ENCODE data around the gene ALG1L2. TPM values are rescaled to one million over a fixed set of nuclear protein-coding genes. Genes with fewer than 3 reads are reported as not detected.
"Not testable (repeated sequence)": the region's sequence is repeated elsewhere in the genome, so short reads cannot be mapped to it uniquely, and the experiment has no call there.

ALG1L2 gene
- total RNA-seq, 1 donor from 2014 or later = not detected

DNA sequence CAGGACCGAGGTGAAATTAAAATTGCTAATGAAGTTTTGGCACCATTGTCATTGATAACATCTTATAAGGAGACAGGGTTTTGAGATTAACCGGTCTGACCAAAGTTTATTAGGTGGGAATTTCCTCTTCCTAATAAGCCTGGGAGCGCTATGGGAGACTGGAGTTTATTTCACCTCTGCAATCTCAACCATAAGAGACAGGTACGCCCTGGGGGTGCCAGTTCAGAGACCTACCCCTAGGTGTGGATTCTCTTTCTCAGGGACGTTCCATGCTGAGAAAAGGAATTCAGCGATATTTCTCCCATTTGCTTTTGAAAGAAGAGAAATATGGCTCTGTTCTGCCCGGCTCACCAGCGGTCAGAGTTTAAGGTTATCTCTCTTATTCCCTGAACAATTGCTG, 57.4 kb downstream of the ALG1L2 start:
- DNase-seq; intact Hi-C loops (cut with micrococcal nuclease): not testable (repeated sequence)

DNA sequence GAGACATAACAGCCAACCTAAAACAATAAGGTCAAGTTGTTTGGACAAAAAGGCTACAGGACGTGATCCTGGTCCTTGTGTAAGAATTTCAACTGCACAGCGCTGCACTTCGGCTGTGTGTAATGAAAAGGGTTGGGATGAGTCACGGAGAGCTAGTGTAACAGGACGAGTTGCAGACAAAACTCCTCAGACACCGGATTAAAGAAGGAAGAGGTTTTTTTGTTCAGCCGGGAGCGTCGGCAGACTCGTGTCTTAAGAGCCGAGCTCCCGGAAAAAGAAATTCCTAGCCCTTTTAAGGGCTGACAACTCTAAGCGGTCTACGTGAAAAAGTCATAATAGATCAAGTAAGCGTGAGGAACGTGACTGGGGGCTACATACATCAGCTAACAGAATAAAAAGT, 59.1 kb downstream of the ALG1L2 start:
- H3K4me3 ChIP-seq; H3K27ac ChIP-seq (replicated peaks); DNase-seq; H3K36me3 ChIP-seq; intact Hi-C loops (cut with micrococcal nuclease); H3K27me3 ChIP-seq (ENCODE audit: low read depth); H3K4me1 ChIP-seq; H3K9me3 ChIP-seq (replicated peaks): not testable (repeated sequence)

More for the DNA sequence above, 57.4 kb downstream of the ALG1L2 start:
- not testable (repeated sequence) for H3K4me1 ChIP-seq; H3K36me3 ChIP-seq; H3K27me3 ChIP-seq (ENCODE audit: low read depth); H3K9me3 ChIP-seq (replicated peaks); H3K27ac ChIP-seq (replicated peaks); H3K4me3 ChIP-seq

DNA sequence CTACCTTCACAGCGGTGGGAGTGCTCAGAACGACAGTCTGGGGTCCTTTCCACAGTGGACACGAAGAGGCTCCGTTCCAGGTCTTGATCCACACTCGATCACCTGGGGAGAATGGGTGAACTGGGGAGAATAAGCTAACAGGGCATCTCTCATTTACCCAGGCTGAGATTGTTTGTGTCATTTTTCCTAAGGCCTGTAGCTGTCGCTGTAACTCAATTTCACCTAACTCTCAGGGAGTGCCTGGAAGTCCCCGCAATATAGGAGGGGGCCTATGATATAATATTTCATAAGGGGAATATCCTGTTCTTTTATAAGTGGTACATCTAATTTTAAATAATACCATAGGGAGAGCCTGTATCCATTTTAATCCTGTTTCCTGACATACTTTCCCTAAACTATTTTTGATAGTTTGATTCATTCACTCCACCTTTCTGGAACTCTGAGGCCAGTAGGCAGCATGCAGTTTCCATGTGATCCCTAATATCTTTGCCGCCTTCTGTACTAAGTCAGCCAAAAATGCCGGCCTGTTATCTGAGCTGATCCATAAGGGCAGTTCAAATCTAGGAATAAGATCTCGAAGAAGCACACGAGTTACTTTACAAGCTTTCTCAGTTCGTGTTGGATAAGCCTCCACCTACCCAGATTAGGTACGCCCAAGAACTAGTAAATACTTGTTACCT, 62.2 kb downstream of the ALG1L2 start:
- H3K4me3 ChIP-seq; H3K27ac ChIP-seq (replicated peaks); DNase-seq; H3K36me3 ChIP-seq; H3K4me1 ChIP-seq; intact Hi-C loops (cut with micrococcal nuclease); H3K27me3 ChIP-seq (ENCODE audit: low read depth); H3K9me3 ChIP-seq (replicated peaks): not testable (repeated sequence)
- TF ChIP-seq, protein P1, sequence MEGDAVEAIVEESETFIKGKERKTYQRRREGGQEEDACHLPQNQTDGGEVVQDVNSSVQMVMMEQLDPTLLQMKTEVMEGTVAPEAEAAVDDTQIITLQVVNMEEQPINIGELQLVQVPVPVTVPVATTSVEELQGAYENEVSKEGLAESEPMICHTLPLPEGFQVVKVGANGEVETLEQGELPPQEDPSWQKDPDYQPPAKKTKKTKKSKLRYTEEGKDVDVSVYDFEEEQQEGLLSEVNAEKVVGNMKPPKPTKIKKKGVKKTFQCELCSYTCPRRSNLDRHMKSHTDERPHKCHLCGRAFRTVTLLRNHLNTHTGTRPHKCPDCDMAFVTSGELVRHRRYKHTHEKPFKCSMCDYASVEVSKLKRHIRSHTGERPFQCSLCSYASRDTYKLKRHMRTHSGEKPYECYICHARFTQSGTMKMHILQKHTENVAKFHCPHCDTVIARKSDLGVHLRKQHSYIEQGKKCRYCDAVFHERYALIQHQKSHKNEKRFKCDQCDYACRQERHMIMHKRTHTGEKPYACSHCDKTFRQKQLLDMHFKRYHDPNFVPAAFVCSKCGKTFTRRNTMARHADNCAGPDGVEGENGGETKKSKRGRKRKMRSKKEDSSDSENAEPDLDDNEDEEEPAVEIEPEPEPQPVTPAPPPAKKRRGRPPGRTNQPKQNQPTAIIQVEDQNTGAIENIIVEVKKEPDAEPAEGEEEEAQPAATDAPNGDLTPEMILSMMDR (IDR thresholded peaks at IDR 0.05; ENCODE audit: borderline replicate concordance) = peak; percentile 41

DNA sequence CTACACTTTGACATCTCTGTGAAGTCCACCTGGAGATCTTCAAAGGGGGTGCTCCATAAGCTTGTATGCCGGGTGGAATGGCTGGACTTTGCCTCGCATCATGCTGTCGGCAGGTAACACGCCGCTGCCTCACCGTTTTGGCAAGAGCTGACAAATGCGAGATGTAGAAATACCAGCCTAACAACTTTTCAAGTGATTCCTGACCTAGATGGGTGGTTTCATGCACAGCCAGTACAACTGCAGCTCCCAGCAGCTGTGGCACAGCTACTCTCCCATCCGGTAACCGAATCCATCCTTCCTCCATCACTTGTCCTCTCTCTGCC, 62.7 kb downstream of the ALG1L2 start:
- H3K4me1 ChIP-seq; intact Hi-C loops (cut with micrococcal nuclease): not testable (repeated sequence)

DNA sequence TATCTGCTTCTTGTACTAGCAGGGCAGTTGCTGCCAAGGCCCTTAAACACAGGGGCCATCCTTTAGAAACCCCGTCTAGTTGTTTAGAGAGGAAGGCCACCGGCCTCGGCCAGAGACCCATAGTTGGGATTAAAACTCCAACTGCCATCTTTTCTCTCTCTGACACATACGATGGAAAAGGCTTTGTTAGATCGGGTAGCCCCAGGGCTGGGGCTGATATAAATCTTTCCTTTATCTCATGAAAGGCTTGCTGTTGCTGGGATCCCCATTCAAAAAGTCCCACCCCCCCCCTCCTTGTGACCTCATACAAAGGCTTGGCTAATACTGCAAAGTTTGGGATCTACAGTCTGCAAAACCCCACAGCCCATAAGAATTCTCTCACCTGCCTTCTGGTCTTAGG, 63.8 kb downstream of the ALG1L2 start:
- DNase-seq; H3K27me3 ChIP-seq (ENCODE audit: low read depth); H3K4me3 ChIP-seq; H3K4me1 ChIP-seq; H3K9me3 ChIP-seq (replicated peaks); H3K27ac ChIP-seq (replicated peaks); H3K36me3 ChIP-seq; intact Hi-C loops (cut with micrococcal nuclease): not testable (repeated sequence)

More for the DNA sequence above, 62.7 kb downstream of the ALG1L2 start:
- not testable (repeated sequence) for DNase-seq; H3K36me3 ChIP-seq; H3K27me3 ChIP-seq (ENCODE audit: low read depth); H3K4me3 ChIP-seq; H3K27ac ChIP-seq (replicated peaks); H3K9me3 ChIP-seq (replicated peaks)

DNA sequence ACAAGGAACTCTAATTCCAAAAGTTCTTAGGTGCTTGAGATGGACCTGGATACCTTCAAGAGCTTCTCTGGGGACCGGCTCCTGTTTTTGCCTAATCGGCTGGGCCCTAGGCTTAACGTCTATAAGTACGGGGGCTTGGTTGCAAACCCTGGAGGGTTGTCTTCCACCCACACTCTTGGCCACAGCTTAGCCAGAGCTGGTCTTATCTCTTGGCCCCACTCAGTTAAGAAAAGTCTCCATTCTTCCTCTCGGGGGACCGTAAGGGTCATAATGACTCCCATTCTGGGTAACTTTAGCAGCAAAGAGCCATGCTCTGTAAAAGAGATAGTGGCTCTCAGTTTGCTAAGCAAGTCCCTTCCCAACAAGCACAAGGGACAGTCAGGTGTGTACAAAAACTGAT, 64.8 kb downstream of the ALG1L2 start:
- H3K27ac ChIP-seq (replicated peaks); H3K27me3 ChIP-seq (ENCODE audit: low read depth); H3K9me3 ChIP-seq (replicated peaks); intact Hi-C loops (cut with micrococcal nuclease); DNase-seq; H3K36me3 ChIP-seq; H3K4me1 ChIP-seq; H3K4me3 ChIP-seq: not testable (repeated sequence)

Other genes starting within 250 kb of the ALG1L2 start
- gene TMCC1, start 188.1 kb upstream of the ALG1L2 start, total RNA-seq = 28.3 TPM
- gene TRH, start 107.1 kb upstream of the ALG1L2 start, total RNA-seq = not detected